ENCODE measurements around the gene CDC42SE1.

The CDC42SE1 gene

DNA sequence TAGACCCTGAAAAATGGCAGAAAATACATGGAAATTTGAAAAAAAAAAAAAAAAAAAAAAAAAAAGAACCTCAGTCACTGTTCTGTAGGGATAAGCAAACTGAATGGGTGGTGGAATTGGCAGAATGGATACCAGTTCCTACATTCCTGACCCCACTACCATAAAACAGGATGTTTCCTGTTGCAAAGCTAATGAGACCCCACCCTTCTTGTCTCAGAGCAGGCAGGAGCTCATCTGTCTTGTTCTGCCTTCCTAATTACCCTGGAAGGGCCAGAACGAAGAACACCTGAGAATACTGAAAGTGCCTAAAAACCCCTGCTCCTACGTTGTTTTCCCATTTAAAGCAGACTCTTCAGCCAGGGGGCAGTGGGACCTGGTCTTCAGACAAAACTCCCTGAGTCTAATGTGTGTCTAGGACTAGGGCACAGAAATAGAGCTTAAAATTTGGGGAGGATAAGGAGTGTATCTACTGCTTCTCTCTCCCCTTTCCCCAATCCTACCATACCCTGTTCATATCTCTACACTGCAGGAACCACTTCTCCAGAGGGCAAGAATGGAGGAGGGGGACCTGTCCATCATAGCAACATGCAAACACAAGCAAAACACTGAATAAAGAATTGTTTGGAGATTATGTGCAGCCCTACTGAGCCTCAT lies 7.9 kb downstream of the CDC42SE1 start:
- no peak for DNase-seq (ENCODE audit: low spot score)

DNA sequence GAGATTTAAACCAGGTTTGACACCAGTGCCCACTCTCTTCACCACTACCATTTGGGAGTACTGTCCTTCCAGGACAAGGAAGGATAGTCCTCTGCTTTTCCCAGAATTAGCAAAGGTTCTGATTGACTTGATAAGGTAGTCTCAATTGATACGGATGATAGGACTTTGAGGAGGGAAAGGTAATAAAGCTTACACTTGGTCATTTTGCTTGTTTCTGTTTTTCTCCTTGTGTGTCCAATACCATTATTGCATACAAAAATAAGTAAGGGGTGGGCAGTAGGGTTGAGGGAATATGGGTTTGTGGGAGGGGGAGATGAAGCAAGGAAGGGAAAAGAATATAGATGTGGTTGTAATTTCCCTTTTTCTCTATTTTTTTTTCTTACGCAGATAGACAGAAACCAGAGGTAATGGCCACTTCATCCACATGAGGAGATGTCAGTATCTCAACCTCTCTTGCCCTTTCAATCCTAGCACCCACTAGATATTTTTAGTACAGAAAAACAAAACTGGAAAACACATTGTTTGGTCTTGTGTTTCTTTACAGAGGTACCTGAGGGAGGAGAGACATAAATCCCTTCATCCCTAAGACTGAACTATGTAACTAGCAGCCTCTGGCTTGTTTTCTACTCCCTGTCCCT lies 9.3 kb downstream of the CDC42SE1 start:
- no peak for DNase-seq (ENCODE audit: low spot score)

DNA sequence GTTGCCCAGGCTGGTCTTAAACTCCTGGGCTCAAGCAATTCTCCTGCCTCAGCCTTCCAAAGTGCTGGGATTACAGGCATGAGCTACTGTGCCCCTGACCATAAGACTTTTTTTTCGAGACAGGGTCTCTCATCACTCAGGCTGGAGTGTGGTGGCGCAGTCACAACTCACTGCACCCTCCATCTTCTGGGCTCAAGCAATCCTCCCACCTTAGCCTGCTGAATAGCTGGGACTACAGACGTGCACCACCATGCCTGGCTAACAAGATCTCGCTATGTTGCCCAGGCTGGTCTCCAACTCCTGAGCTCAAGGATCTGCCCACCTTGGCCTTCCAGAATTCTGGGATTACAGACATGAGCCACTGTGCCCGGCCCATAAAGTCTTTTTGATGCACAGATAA lies 10.0 kb downstream of the CDC42SE1 start:
- DNase-seq (ENCODE audit: low spot score), result no peak

DNA sequence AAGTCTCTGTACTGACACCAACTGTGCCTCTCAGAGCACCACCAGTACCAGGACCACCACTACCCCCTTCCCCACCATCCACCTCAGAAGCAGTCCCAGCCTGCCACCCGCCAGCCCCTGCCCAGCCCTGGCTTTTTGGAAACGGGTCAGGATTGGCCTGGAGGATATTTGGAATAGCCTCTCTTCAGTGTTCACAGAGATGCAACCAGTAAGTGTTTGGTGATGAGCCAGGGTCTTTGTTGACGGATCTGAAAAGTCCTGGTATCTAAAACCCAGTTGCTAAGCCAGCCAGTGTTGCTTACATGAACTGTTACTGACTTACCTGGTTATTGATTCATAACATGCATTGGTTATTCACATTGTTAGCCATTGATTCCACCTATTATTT lies 10.8 kb downstream of the CDC42SE1 start:
- no peak for DNase-seq (ENCODE audit: low spot score)

DNA sequence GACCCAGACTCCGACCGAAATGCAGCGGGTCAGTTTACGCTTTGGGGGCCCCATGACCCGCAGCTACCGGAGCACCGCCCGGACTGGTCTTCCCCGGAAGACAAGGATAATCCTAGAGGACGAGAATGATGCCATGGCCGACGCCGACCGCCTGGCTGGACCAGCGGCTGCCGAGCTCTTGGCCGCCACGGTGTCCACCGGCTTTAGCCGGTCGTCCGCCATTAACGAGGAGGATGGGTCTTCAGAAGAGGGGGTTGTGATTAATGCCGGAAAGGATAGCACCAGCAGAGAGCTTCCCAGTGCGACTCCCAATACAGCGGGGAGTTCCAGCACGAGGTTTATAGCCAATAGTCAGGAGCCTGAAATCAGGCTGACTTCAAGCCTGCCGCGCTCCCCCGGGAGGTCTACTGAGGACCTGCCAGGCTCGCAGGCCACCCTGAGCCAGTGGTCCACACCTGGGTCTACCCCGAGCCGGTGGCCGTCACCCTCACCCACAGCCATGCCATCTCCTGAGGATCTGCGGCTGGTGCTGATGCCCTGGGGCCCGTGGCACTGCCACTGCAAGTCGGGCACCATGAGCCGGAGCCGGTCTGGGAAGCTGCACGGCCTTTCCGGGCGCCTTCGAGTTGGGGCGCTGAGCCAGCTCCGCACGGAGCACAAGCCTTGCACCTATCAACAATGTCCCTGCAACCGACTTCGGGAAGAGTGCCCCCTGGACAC lies 11.3 kb downstream of the CDC42SE1 start:
- DNase-seq (ENCODE audit: low spot score), result peak; percentile 60

DNA sequence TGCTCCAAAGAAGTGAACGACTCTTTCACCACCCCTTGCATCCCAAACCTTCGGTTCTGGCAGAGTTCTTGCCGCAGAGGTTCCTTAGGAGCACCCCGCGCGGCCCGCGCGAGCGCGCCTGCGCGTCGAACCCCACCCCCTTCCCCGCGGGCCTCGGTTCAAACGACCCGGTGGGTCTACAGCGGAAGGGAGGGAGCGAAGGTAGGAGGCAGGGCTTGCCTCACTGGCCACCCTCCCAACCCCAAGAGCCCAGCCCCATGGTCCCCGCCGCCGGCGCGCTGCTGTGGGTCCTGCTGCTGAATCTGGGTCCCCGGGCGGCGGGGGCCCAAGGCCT lies 11.9 kb downstream of the CDC42SE1 start, which contains the start of gene C1orf56:
Gene C1orf56 (plus strand): TSS at position 161 of the 334 bp plus-strand sequence. CDS start 97 bp downstream, at position 258.
- DNase-seq (ENCODE audit: low spot score), result peak; percentile 28

- DNase-seq (ENCODE audit: low spot score), result no peak
Observed at GRCh38 chr1:151043163-151043562, 16.3 kb downstream of the CDC42SE1 start.

GRCh38 chr1:151039521-151039920 lies 19.9 kb downstream of the CDC42SE1 start:
- no peak for DNase-seq (ENCODE audit: low spot score)

DNA sequence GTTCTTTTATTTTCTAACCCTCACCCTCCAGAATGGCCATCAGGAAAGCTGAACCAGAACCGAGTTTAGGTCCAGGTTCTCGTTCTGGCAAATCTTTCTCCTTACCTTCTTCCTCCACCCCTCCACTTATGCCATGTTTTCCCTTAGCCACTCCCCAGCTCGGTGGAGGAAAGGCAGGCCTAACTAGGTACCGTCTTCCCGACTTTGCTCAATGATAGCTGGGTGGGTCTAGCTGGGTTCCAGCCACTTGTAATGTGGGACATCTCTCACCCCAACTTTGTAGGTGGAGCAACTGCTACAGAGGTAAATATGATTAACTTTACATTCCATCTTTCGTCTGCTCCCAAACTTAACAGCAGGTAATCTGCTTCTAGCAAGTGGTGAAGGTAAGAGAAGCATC lies 22.4 kb downstream of the CDC42SE1 start:
- DNase-seq (ENCODE audit: low spot score), result no peak

DNA sequence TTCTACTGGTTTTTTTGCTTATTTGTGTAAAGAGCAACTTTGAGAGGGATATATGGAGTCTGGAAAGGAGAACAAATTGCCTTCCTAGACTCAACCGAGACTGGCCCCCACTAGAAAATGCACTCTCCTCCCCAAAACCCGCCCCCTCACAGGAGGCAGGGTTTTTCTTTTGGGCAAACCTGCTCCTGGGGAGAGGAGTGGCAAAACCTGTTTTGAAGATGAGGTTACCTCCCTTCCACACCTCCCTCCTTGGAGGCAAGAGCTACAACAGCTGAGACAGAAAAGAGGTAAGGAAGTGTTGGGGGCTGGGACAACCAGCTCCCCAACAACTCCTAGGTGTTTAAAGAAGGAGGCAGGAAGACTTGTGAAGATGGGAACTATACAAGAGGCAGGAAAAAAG lies 23.1 kb downstream of the CDC42SE1 start, which contains the start of gene BNIPL:
Gene BNIPL (plus strand): TSS at position 231 of the 400 bp plus-strand sequence. CDS start 140 bp downstream, at position 371.
- DNase-seq (ENCODE audit: low spot score), result no peak

DNA sequence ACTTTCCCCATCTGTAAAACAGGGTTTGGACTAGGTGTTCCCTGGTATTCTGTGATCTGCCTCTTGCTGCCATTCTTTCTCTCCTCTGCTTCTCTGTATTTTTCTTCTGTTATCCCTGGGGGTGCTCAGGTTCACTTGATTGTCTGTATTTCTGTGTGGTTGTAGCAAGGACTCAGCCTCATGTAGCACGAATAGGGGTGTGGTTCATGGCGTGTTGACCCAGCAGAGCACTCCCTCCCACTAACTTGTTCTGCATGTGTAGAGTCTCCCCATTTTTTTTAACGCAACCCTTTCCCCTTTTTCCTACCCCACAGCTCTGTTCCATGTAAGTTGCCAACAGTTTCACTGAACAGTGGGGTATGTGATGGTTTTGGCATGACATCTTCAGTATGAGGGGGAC lies 24.3 kb downstream of the CDC42SE1 start:
- no peak for DNase-seq (ENCODE audit: low spot score)

DNA sequence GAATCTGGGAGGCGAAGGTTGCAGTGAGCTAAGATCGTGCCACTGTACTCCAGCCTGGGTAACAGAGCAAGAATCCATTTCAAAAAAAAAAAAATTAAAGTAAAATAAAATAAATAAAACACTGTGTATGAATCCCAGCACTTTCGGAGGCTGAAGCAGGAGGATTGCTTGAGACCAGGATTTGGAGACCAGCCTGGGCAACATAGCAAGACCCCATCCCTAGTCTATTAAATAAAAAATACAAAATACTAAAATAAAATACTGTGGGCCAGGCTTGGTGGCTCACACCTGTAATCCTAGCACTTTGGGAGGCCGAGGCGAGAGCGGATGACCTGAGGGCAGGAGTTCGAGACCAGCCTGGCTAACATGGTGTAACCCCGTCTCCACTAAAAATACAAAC lies 27.3 kb downstream of the CDC42SE1 start:
- DNase-seq (ENCODE audit: low spot score), result no peak

DNA sequence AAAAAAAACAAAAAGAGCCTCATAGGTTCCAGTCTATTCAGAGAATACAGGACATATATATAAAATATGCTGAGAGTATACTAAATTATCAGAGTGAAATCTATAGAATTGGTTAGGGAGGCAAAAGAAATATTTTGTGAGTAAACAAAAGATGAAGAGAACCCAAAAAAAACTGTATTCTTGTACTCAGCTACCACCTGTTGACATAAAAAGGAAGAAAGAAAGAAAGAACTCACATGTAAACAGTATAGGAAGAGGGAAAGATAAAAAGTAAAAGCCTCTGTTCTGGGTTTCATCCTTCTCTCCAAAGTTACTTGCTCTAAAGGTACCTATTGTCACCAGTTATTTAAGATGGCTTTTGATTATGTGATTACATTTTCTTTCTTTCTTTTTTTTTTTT lies 33.0 kb downstream of the CDC42SE1 start:
- no peak for DNase-seq (ENCODE audit: low spot score)

DNA sequence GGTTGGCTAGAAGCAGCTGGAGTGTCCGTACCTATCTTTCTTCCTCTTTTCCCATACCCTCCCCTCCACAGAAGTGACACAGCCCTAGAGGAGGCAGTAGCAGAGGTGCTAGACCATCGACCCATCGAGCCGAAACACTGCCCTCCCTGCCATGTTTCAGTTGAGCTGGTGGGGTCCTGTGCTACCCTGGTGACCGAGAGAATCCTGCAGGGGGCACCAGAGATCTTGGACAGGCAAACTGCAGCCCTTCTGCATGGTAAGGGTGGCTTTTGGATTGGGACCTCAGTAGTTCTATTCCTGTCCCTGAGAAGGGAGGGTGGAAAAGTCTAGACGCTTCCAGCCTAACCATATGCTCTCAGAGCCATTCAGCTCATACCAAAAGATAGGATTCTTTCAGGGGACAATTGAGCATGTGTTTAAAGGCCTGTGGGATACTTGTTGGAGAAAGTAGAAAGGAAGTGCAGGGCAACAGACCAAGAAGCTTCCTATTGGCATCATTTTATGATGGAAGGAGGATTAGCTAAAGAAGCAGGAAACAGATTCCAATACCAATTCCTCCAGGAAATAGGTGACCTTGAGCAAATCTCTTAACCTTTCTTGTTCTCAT lies 34.8 kb downstream of the CDC42SE1 start:
- DNase-seq (ENCODE audit: low spot score), result peak; percentile 77

GRCh38 chr1:151013518-151013917 lies 45.9 kb downstream of the CDC42SE1 start:
- DNase-seq (ENCODE audit: low spot score), result no peak

- DNase-seq (ENCODE audit: low spot score), result no peak
Observed at GRCh38 chr1:151012684-151013471, 46.5 kb downstream of the CDC42SE1 start.

- DNase-seq (ENCODE audit: low spot score), result no peak
Observed at GRCh38 chr1:151011154-151011850, 48.1 kb downstream of the CDC42SE1 start.

DNA sequence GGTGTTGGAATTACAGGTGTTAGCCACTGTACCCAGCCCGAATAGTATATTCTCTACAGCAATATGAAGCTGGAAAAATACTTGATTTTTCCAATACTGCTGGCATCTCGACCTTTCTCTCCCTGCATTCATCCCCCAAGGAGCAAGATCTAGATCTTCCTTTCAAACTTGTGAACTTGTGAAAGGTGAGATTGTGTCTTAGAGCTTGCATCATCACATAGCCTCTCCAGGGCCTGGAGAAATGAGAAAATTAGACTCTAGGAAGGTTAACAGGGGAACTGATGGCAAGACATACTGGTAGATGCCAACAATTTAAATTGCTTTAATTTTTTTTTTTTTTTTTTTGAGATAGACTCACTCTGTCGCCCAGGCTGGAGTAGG lies 49.1 kb downstream of the CDC42SE1 start:
- no peak for DNase-seq (ENCODE audit: low spot score)

- no peak for DNase-seq (ENCODE audit: low spot score)
Observed at GRCh38 chr1:151009674-151010345, 49.6 kb downstream of the CDC42SE1 start.

GRCh38 chr1:151009206-151009587 lies 50.2 kb downstream of the CDC42SE1 start:
- DNase-seq (ENCODE audit: low spot score), result no peak

Data from activated CD4-positive, alpha-beta T cell treated with anti-CD3 and anti-CD28 coated beads, Interleukin-2, Interleukin-4, amounts not matched to agents 100 ng/mL and 50 ng/mL, durations not matched to agents 16 hours and 8 hours (primary cell).